CD14-positive monocyte (primary cell): ENCODE measurements around the gene BACH1. TPM values are rescaled to one million over a fixed set of nuclear protein-coding genes. Genes with fewer than 3 reads are reported as not detected.

Source experiments
- DNase-seq, 3 donors: peaks; one replicate each; pipeline ENCODE4 v3.0.0-alpha.2; 2011 to 2022
- H2AFZ ChIP-seq: 2 replicates; pipeline ENCODE4 v1.6.0; 2012; ENCODE audit warnings: mild to moderate bottlenecking, low read depth, low read length, inconsistent platforms; ENCODE audit not compliant: insufficient read depth, poor library complexity, severe bottlenecking
- H3K27ac ChIP-seq, 2 donors: 1 replicate in 1 of 2; 2 replicates in 1 of 2; pipeline ENCODE4 v1.5.1; 2012 to 2013; ENCODE audit warnings: low read length in 2 of 2, control low read depth in 1 of 2, inconsistent platforms in 1 of 2, low read depth in 1 of 2, mild to moderate bottlenecking in 1 of 2
- H3K27me3 ChIP-seq, 2 donors: one replicate each; pipeline versions ENCODE4 v1.6.0 to v1.6.1; 2011 to 2013; ENCODE audit warnings: low read length in 2 of 2; ENCODE audit not compliant: control insufficient read depth in 2 of 2, insufficient read depth in 2 of 2
- H3K36me3 ChIP-seq, 2 donors: replicated peaks in 1 of 2; 1 replicate in 1 of 2; 2 replicates in 1 of 2; pipeline versions ENCODE4 v1.5.1 to v1.6.1; 2012 to 2013; ENCODE audit warnings: low read length in 2 of 2, control low read depth in 1 of 2, inconsistent platforms in 1 of 2, mild to moderate bottlenecking in 1 of 2; ENCODE audit not compliant: insufficient read depth in 2 of 2, control insufficient read depth in 1 of 2
- H3K4me1 ChIP-seq, 2 donors: 1 replicate in 1 of 2; 2 replicates in 1 of 2; pipeline versions ENCODE4 v1.5.1 to v1.6.1; 2012 to 2013; ENCODE audit warnings: low read length in 2 of 2, control low read depth in 1 of 2, inconsistent platforms in 1 of 2, mild to moderate bottlenecking in 1 of 2, moderate library complexity in 1 of 2; ENCODE audit not compliant: insufficient read depth in 2 of 2, control insufficient read depth in 1 of 2
- H3K4me2 ChIP-seq: replicated peaks from 2 replicates; pipeline ENCODE3; 2012; ENCODE audit warnings: low read length, moderate library complexity, mild to moderate bottlenecking; ENCODE audit not compliant: poor library complexity, severe bottlenecking; ENCODE audit errors: extremely low read depth
- H3K4me3 ChIP-seq, 3 experiments: fragments of 200-600 bp in 1 of 3; sonication (generic) in 1 of 3; replicated peaks in 1 of 3; 1 replicate in 2 of 3; 2 replicates in 1 of 3; pipeline ENCODE4 v1.5.1; 2011 to 2013; ENCODE audit warnings: low read length in 3 of 3, mild to moderate bottlenecking in 3 of 3, control low read depth in 2 of 3, low read depth in 2 of 3, inconsistent platforms in 1 of 3, moderate library complexity in 1 of 3
- H3K79me2 ChIP-seq: 2 replicates; pipeline ENCODE4 v1.6.0; 2012; ENCODE audit warnings: mild to moderate bottlenecking, control low read depth, inconsistent platforms, low read length, moderate library complexity; ENCODE audit not compliant: insufficient read depth
- H3K9ac ChIP-seq: 2 replicates; pipeline ENCODE4 v1.6.0; 2017; ENCODE audit warnings: low read length, mild to moderate bottlenecking; ENCODE audit not compliant: insufficient read depth, poor library complexity, severe bottlenecking
- H3K9me3 ChIP-seq, 2 donors: replicated peaks in 1 of 2; 1 replicate in 1 of 2; 2 replicates in 1 of 2; pipeline versions ENCODE4 v1.5.1 to v1.6.1; 2012 to 2013; ENCODE audit warnings: low read length in 2 of 2, control low read depth in 1 of 2; ENCODE audit not compliant: control insufficient read depth in 1 of 2, insufficient read depth in 1 of 2
- H4K20me1 ChIP-seq: 2 replicates; pipeline ENCODE4 v1.6.0; 2012; ENCODE audit warnings: mild to moderate bottlenecking, low read length, control low read depth, moderate library complexity; ENCODE audit not compliant: insufficient read depth
- H3K27ac Mint-ChIP-seq, 7 donors: one replicate each; pipeline ENCODE4 v1.8.0; 2020; ENCODE audit warnings: mild to moderate bottlenecking in 7 of 7, mixed read lengths in 7 of 7, moderate library complexity in 6 of 7, inconsistent platforms in 2 of 7
- H3K27me3 Mint-ChIP-seq, 3 donors: one replicate each; pipeline ENCODE4 v1.8.0; 2021 to 2022; ENCODE audit warnings: low read depth in 3 of 3, mild to moderate bottlenecking in 3 of 3, mixed read lengths in 3 of 3, moderate library complexity in 3 of 3, inconsistent platforms in 1 of 3
- H3K36me3 Mint-ChIP-seq, 2 donors: one replicate each; pipeline ENCODE4 v1.8.0; 2020; ENCODE audit warnings: mixed read lengths in 2 of 2, inconsistent platforms in 1 of 2, mild to moderate bottlenecking in 1 of 2
- H3K4me1 Mint-ChIP-seq: one replicate; pipeline ENCODE4 v1.8.0; 2020; ENCODE audit warnings: mild to moderate bottlenecking, mixed read lengths
- H3K4me3 Mint-ChIP-seq, 2 donors: one replicate each; pipeline ENCODE4 v1.8.0; 2020; ENCODE audit warnings: mild to moderate bottlenecking in 2 of 2, mixed read lengths in 2 of 2, moderate library complexity in 1 of 2
- H3K9me3 Mint-ChIP-seq, 7 donors: one replicate each; pipeline ENCODE4 v1.8.0; 2020 to 2022; ENCODE audit warnings: mixed read lengths in 7 of 7, mild to moderate bottlenecking in 6 of 7, moderate library complexity in 6 of 7, inconsistent platforms in 2 of 7
- WGBS: methylation state at CpG from one replicate; pipeline ENCODE4 v1.1.5; 2013; ENCODE audit warnings: missing lambda C conversion rate; ENCODE audit not compliant: insufficient coverage; 5-methylcytosine and 5-hydroxymethylcytosine counted together
- intact Hi-C, 2 donors: fragments of 100-400 bp; cut with micrococcal nuclease; formaldehyde crosslinking; loops; one replicate each; pipeline versions ENCODE4 v1.15.0 to v1.15.1; 2023
- polyA plus RNA-seq, 3 donors: library from polyadenylated mRNA; depleted of rRNA in 1 of 3; unstranded in 2 of 3; stranded (reverse) in 1 of 3; fragments of 300-500 nt in 2 of 3; fragments of >200 nt in 1 of 3; fragmentation: Illumina TruSeq in 2 of 3; gene quantifications; 1 replicate in 2 of 3; 2 replicates in 1 of 3; pipeline ENCODE4 v1.2.3, GENCODE V29; 2012 to 2021
- TF ChIP-seq, protein P1 (sequence below): fragments of 200-600 bp; IDR thresholded peaks from one replicate; pipeline ENCODE4 v1.8.0; 2022; ENCODE audit warnings: antibody characterized with exemption, mild to moderate bottlenecking

The BACH1 gene
- polyA plus RNA-seq, 3 donors = 69.2 to 199 (median 148) TPM

DNA sequence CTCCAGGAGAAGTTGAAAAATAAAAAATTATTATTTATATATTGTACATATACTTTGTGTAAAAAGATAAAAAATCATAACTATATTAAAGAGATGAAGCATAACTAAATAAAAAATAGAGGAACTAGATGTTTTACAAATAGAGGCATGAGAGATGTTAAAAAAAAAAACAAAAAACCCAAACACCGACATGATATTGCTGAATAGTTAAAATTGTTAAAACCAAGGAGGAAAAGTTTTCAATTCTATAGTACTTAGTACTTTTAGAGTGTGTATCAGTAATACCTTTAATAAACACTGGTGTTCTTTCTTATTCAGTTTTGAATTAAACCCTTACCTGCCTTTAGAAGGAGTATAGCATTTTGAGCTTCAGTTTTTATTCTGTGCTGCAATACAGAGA is 32.1 kb downstream of the BACH1 start:
- Histone ChIP-seq H3K9me3 (no peaks in the 10 kb centered on the region), H4K20me1 (peaks cover 100% of the 10 kb centered on the region), H3K4me1 (peaks cover 0 to 19% of the 10 kb centered on the region in 2 donors), H3K36me3 (peaks cover 79 to 95% of the 10 kb centered on the region in 2 donors), H3K27ac (peak overlapping the region in 1 of 2 donors; percentile 48), H3K4me2 (no peak overlapping the region), H3K9ac (no peak overlapping the region), H3K79me2 (peaks cover 99% of the 10 kb centered on the region), H3K4me3 (no peak overlapping the region), H3K27me3 (no peaks in the 10 kb centered on the region), H2AFZ (no peak overlapping the region)
- Mint-ChIP-seq H3K36me3 (peaks cover 77 to 88% of the 10 kb centered on the region in 2 donors), H3K27me3 (no peaks in the 10 kb centered on the region), H3K27ac (peak overlapping the region in 6 of 7 donors; percentile 11 to 50 (median 36)), H3K9me3 (no peaks in the 10 kb centered on the region), H3K4me1 (peaks cover 30% of the 10 kb centered on the region), H3K4me3 (no peak overlapping the region)
- no CpG with 5 or more reads among the region's 1 CpG for WGBS
- intact Hi-C loops = no loop called here
- DNase-seq = no peak
- TF ChIP-seq, protein P1, sequence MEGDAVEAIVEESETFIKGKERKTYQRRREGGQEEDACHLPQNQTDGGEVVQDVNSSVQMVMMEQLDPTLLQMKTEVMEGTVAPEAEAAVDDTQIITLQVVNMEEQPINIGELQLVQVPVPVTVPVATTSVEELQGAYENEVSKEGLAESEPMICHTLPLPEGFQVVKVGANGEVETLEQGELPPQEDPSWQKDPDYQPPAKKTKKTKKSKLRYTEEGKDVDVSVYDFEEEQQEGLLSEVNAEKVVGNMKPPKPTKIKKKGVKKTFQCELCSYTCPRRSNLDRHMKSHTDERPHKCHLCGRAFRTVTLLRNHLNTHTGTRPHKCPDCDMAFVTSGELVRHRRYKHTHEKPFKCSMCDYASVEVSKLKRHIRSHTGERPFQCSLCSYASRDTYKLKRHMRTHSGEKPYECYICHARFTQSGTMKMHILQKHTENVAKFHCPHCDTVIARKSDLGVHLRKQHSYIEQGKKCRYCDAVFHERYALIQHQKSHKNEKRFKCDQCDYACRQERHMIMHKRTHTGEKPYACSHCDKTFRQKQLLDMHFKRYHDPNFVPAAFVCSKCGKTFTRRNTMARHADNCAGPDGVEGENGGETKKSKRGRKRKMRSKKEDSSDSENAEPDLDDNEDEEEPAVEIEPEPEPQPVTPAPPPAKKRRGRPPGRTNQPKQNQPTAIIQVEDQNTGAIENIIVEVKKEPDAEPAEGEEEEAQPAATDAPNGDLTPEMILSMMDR = no peak

DNA sequence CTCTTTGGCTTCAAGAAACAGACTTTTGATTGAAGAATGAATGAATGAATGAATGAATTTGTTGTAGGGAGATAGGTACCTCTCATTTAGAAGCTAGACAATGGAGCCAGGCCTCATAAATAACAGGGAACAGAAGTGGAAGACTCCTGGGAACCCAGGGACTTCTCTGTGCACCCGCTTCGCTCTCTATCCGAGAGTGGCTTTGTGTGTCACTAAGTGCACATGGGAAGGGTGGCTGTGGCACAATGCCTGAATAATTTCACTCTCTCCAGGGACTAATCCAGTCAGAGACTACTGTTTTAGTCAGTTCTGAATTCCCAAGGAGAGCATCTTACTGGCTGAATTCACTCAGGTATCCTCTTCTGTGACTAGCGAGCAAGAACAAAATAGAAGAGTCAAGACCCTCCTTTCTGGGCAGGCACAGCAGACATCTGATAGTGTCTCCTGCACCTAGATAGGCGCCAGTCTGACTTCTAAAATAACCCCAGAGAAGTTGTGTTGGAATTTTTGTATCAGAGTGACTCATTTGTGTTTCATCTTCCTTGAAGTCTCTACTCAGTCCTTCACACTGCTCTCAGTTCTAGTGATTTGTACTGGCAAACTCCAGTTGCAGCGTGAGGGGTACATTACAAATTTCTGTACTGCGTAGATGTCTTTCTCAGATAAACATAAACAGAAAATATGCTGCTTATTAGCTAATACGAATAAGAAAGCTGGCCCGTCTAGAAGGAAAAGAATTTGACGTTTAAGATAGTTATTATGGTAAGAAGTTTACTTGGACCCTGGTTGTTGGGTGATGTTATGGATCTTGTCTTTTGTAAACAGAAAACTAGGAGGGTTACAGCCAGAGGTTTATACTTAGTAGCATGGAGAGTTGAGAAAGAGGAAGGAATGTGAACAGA is 34.0 kb downstream of the BACH1 start:
- no peaks in the 10 kb centered on the region for H3K27me3 ChIP-seq
- no peak overlapping the region for H3K4me2 ChIP-seq
- DNase-seq = no peak
- peaks cover 99% of the 10 kb centered on the region for H3K79me2 ChIP-seq
- H3K4me1 ChIP-seq = peaks cover 0 to 19% of the 10 kb centered on the region in 2 donors
- Mint-ChIP-seq H3K4me3 (no peak overlapping the region), H3K36me3 (peaks cover 69 to 88% of the 10 kb centered on the region in 2 donors), H3K4me1 (peaks cover 28% of the 10 kb centered on the region), H3K27ac (peak overlapping the region; percentile 9 to 73 (median 30)), H3K27me3 (no peaks in the 10 kb centered on the region), H3K9me3 (no peaks in the 10 kb centered on the region)
- no peak overlapping the region for H3K4me3 ChIP-seq
- peak overlapping the region in 1 of 2 donors; percentile 12 for H3K27ac ChIP-seq
- 85% methylated on average over 4 of the region's 10 CpGs for WGBS
- peaks cover 100% of the 10 kb centered on the region for H4K20me1 ChIP-seq
- intact Hi-C loops = no loop called here
- H2AFZ ChIP-seq = no peak overlapping the region
- no peaks in the 10 kb centered on the region for H3K9me3 ChIP-seq
- TF ChIP-seq, protein P1 = no peak
- H3K9ac ChIP-seq = no peak overlapping the region
- peaks cover 69 to 95% of the 10 kb centered on the region in 2 donors for H3K36me3 ChIP-seq
